HCT116 (cell line): ENCODE results near the gene KIFAP3. TPM values are rescaled to one million over a fixed set of nuclear protein-coding genes. Genes with fewer than 3 reads are reported as not detected.

ENCODE experiments used
- ATAC-seq: fragments of 200-7000 bp; cut with Tn5 transposase; 2 replicates; pipeline ENCODE4 v1.9.1; 2020; ENCODE audit warnings: mild to moderate bottlenecking, moderate library complexity
- BruUV-seq: library from RNA; stranded (reverse); fragments of 400-500 nt; replicated peaks from 2 replicates; lab custom pipeline; 2021; lab: Mats Ljungman, UMichigan
- CTCF ChIA-PET: fragments of 300-600 bp; sonication (Branson Sonifier 250); formaldehyde crosslinking; loops from one replicate; lab custom pipeline; 2021; ENCODE audit warnings: antibody characterized with exemption; lab: Charles Lee
- POLR2A ChIA-PET: fragments of 300-600, 350-600 bp; sonication (Branson Sonifier 250); formaldehyde crosslinking; loops from one replicate; lab custom pipeline; 2021; ENCODE audit warnings: antibody characterized with exemption; lab: Charles Lee
- RAD21 ChIA-PET, 2 experiments: fragments of 300-600 bp; sonication (Branson Sonifier 250); formaldehyde crosslinking; loops; one replicate each; lab custom pipeline; 2023; ENCODE audit warnings: low total read pairs in 2 of 2; ENCODE audit not compliant: uncharacterized antibody in 2 of 2, unreplicated experiment in 2 of 2, low non-redundant PET in 1 of 2; lab: Charles Lee
- DNase-seq: peaks from one replicate; pipeline ENCODE4 v3.0.0-alpha.2; 2010; ENCODE audit warnings: low read depth, low spot score
- H2AFZ ChIP-seq: fragments of 200-600 bp; shearing (Covaris generic), sonication (generic); 2 replicates; pipeline ENCODE4 v1.6.1; 2017; ENCODE audit warnings: low read depth, mixed run types, mixed read lengths, antibody characterized with exemption, low read length; ENCODE audit not compliant: poor library complexity, severe bottlenecking
- H3K27ac ChIP-seq: 2 replicates; pipeline ENCODE4 v1.5.1; 2012; ENCODE audit warnings: low read depth, low read length
- H3K27me3 ChIP-seq: fragments of 200-600 bp; sonication (generic); 2 replicates; pipeline ENCODE4 v1.6.1; 2016; ENCODE audit warnings: mixed run types, low read length, mixed read lengths; ENCODE audit not compliant: insufficient read depth
- H3K36me3 ChIP-seq, 2 experiments: fragments of 200-500 bp in 1 of 2; fragments of 200-600 bp in 1 of 2; sonication (Bioruptor generic) in 1 of 2; sonication (generic) in 1 of 2; 2 replicates each; pipeline versions ENCODE4 v1.5.1 to v1.6.1; 2014 to 2016; ENCODE audit warnings: low read length in 2 of 2, inconsistent platforms in 1 of 2, mixed read lengths in 1 of 2, mixed run types in 1 of 2; ENCODE audit not compliant: insufficient read depth in 2 of 2, control insufficient read depth in 1 of 2
- H3K4me1 ChIP-seq, 2 experiments: fragments of 200-600 bp in 1 of 2; sonication (generic) in 1 of 2; 2 replicates each; pipeline versions ENCODE4 v1.5.1 to v1.6.1; 2012 to 2017; ENCODE audit warnings: low read length in 2 of 2, inconsistent platforms in 1 of 2, mild to moderate bottlenecking in 1 of 2, mixed read lengths in 1 of 2, mixed run types in 1 of 2, moderate library complexity in 1 of 2; ENCODE audit not compliant: insufficient read depth in 2 of 2, control insufficient read depth in 1 of 2
- H3K4me2 ChIP-seq: fragments of 200-600 bp; sonication (generic); 2 replicates; pipeline ENCODE4 v1.6.1; 2017; ENCODE audit warnings: mixed run types, low read length, mixed read lengths
- H3K4me3 ChIP-seq, 2 experiments: fragments of 200-600 bp in 1 of 2; sonication (generic) in 1 of 2; replicated peaks in 1 of 2; 2 replicates each; pipeline ENCODE4 v1.5.1; 2011 to 2016; ENCODE audit warnings: low read length in 2 of 2, control low read depth in 1 of 2, low read depth in 1 of 2, mild to moderate bottlenecking in 1 of 2, mixed read lengths in 1 of 2, mixed run types in 1 of 2
- H3K79me2 ChIP-seq: fragments of 200-600 bp; sonication (generic); 2 replicates; pipeline ENCODE4 v1.6.1; 2017; ENCODE audit warnings: mild to moderate bottlenecking, mixed run types, low read length, moderate library complexity, mixed read lengths; ENCODE audit not compliant: insufficient read depth
- H3K9ac ChIP-seq: fragments of 200-600 bp; sonication (generic); 2 replicates; pipeline ENCODE4 v1.6.1; 2016; ENCODE audit warnings: low read length, mixed read lengths
- H3K9me2 ChIP-seq: fragments of 200-600 bp; sonication (generic), shearing (Covaris generic); 2 replicates; pipeline ENCODE4 v1.6.1; 2017; ENCODE audit warnings: mixed run types, mild to moderate bottlenecking, moderate library complexity; ENCODE audit not compliant: insufficient read depth
- H3K9me3 ChIP-seq, 2 experiments: fragments of 200-500 bp in 1 of 2; fragments of 200-600 bp in 1 of 2; sonication (Bioruptor generic) in 1 of 2; sonication (generic) in 1 of 2; 2 replicates each; pipeline ENCODE4 v1.6.1; 2014 to 2017; ENCODE audit warnings: low read length in 2 of 2, mixed read lengths in 2 of 2, inconsistent platforms in 1 of 2, low read depth in 1 of 2, mild to moderate bottlenecking in 1 of 2, mixed run types in 1 of 2, moderate library complexity in 1 of 2; ENCODE audit not compliant: control insufficient read depth in 1 of 2, insufficient read depth in 1 of 2
- H4K20me1 ChIP-seq: fragments of 200-600 bp; sonication (generic), shearing (Covaris generic); 2 replicates; pipeline ENCODE4 v1.6.1; 2017; ENCODE audit warnings: mixed run types, mild to moderate bottlenecking, moderate library complexity; ENCODE audit not compliant: insufficient read depth
- CBX3 ChIP-seq: IDR thresholded peaks from 2 replicates; pipeline ENCODE4 v1.6.1; 2012; ENCODE audit warnings: low read depth
- EGR1 ChIP-seq: IDR thresholded peaks from 2 replicates; pipeline ENCODE4 v1.6.1; 2012; ENCODE audit warnings: low read depth
- ELF1 ChIP-seq: IDR thresholded peaks from 2 replicates; pipeline ENCODE4 v1.6.1; 2012; ENCODE audit warnings: low read depth, borderline replicate concordance
- EZH2 ChIP-seq: fragments of 200-600 bp; sonication (generic); IDR thresholded peaks from 2 replicates; pipeline ENCODE4 v1.6.1; 2017; ENCODE audit warnings: antibody characterized with exemption, mixed run types
- EZH2phosphoT487 ChIP-seq: fragments of 200-600 bp; IDR thresholded peaks from 2 replicates; pipeline ENCODE4 v1.6.1; 2018; ENCODE audit warnings: antibody characterized with exemption, borderline replicate concordance
- JUND ChIP-seq: IDR thresholded peaks from 2 replicates; pipeline ENCODE4 v1.6.1; 2012
- SIN3A ChIP-seq: IDR thresholded peaks from 2 replicates; pipeline ENCODE4 v1.6.1; 2012; ENCODE audit warnings: low read depth
- SP1 ChIP-seq: IDR thresholded peaks from 2 replicates; pipeline ENCODE4 v1.6.1; 2012; ENCODE audit warnings: low read depth
- SRF ChIP-seq: IDR thresholded peaks from 2 replicates; pipeline ENCODE4 v1.6.1; 2012; ENCODE audit warnings: low read depth
- TCF7L2 ChIP-seq: IDR thresholded peaks from 2 replicates; pipeline ENCODE4 v1.7.0; 2011; ENCODE audit warnings: borderline replicate concordance, inconsistent platforms; ENCODE audit not compliant: insufficient read depth, insufficient read length; ENCODE audit errors: extremely low read depth
- YY1 ChIP-seq: IDR thresholded peaks from 2 replicates; pipeline ENCODE4 v1.6.1; 2011; ENCODE audit warnings: low read length, low read depth, moderate library complexity, mild to moderate bottlenecking; ENCODE audit not compliant: insufficient replicate concordance; ENCODE audit errors: extremely low read depth
- ZNF274 ChIP-seq: fragments of 200-500 bp; sonication (Bioruptor generic); IDR thresholded peaks from 2 replicates; pipeline ENCODE4 v1.6.1; 2014; ENCODE audit warnings: mild to moderate bottlenecking, low read depth, low read length, inconsistent platforms
- intact Hi-C: fragments of 100-400 bp; cut with micrococcal nuclease; formaldehyde crosslinking; loops from 2 replicates; pipeline ENCODE4 v1.10.0; 2022
- total RNA-seq: library from RNA; stranded (reverse); gene quantifications from one replicate; pipeline ENCODE4 v1.2.1, GENCODE V29; 2021; ENCODE audit not compliant: unreplicated experiment
- TF ChIP-seq, protein P1 (sequence below): IDR thresholded peaks from 2 replicates; pipeline ENCODE4 v1.6.1; 2012
- TF ChIP-seq, protein P2 (sequence below): IDR thresholded peaks from 2 replicates; pipeline ENCODE4 v1.6.1; 2011; ENCODE audit warnings: mild to moderate bottlenecking, low read length, moderate library complexity; ENCODE audit not compliant: insufficient replicate concordance; ENCODE audit errors: extremely low read depth
- TF ChIP-seq, protein P3 (sequence below): IDR thresholded peaks from 2 replicates; pipeline ENCODE4 v1.6.1; 2012

KIFAP3 gene
- total RNA-seq, 1 experiment from 2014 or later = 10.8 TPM

DNA sequence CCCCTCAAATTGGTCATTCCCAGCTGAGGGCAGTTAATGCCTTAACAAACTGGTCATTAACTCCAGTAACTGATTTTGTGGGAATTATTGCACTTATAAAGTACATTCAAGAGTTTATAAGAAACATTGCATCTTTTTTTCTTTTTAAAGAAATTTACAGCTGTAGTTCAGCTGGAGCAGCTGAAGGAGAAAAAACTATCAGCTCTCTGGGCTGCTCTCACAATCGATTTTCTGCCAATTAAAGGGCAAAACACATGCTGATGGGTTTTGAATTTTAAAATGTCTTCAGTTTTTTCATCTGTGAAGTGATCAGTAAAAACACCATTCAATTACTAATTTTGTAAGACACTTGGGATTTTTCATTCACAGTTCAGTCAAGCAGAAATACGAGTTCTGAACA lies 74.7 kb downstream of the KIFAP3 start:
- ChIA-PET CTCF (interaction anchor here (1.9 kb wide), 1 partner anchor 11 kb away, joined by 5 read pairs; no protein-coding TSS in a partner anchor), POLR2A (no interaction called here), RAD21 (no interaction called here)
- no peak overlapping the region for H3K9ac ChIP-seq
- H3K9me2 ChIP-seq = no peaks in the 10 kb centered on the region
- no TSS peak for BruUV-seq
- H3K79me2 ChIP-seq = no peaks in the 10 kb centered on the region
- peaks cover 18 to 25% of the 10 kb centered on the region in 2 experiments for H3K4me1 ChIP-seq
- no peak overlapping the region for H3K4me3 ChIP-seq
- TF ChIP-seq, protein P1, sequence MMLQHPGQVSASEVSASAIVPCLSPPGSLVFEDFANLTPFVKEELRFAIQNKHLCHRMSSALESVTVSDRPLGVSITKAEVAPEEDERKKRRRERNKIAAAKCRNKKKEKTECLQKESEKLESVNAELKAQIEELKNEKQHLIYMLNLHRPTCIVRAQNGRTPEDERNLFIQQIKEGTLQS = no peak
- TF ChIP-seq, protein P2, sequence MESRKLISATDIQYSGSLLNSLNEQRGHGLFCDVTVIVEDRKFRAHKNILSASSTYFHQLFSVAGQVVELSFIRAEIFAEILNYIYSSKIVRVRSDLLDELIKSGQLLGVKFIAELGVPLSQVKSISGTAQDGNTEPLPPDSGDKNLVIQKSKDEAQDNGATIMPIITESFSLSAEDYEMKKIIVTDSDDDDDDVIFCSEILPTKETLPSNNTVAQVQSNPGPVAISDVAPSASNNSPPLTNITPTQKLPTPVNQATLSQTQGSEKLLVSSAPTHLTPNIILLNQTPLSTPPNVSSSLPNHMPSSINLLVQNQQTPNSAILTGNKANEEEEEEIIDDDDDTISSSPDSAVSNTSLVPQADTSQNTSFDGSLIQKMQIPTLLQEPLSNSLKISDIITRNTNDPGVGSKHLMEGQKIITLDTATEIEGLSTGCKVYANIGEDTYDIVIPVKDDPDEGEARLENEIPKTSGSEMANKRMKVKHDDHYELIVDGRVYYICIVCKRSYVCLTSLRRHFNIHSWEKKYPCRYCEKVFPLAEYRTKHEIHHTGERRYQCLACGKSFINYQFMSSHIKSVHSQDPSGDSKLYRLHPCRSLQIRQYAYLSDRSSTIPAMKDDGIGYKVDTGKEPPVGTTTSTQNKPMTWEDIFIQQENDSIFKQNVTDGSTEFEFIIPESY = no peak
- TF ChIP-seq SRF (no peak), EGR1 (no peak), EZH2 (no peak)
- TF ChIP-seq, protein P3, sequence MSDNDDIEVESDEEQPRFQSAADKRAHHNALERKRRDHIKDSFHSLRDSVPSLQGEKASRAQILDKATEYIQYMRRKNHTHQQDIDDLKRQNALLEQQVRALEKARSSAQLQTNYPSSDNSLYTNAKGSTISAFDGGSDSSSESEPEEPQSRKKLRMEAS = no peak
- no peak overlapping the region for H2AFZ ChIP-seq
- intact Hi-C loops = no loop called here
- H3K4me2 ChIP-seq = peak overlapping the region; percentile 62
- peak; percentile 26; the same call in 1 of the 2 replicates for ATAC-seq
- no peaks in the 10 kb centered on the region for H3K27me3 ChIP-seq
- H3K9me3 ChIP-seq = no peaks in the 10 kb centered on the region
- H3K36me3 ChIP-seq = no peaks in the 10 kb centered on the region
- DNase-seq = no peak
- H4K20me1 ChIP-seq = peaks cover 3% of the 10 kb centered on the region; the same call in 1 of the 2 replicates
- H3K27ac ChIP-seq = no peak overlapping the region; the same call in 1 of the 2 replicates

DNA sequence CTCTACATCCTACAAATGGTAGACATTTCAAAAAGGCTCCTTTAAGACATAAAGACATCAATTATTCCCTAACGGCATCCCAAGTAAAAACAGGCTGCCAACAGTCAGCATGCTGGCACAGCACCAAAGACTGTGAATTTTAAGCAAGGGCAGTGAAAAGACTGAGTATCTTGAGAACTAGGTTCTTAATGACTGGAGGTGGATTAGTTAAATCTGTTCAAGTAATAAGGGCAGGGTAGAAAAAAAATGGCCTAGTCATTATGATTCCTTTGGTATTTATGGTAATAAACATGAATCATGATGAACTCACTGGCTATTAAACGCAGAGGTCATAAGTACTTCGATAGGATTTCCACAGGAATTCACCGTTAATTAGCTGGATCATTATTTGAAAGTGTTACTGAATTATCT lies 75.2 kb downstream of the KIFAP3 start:
- Histone ChIP-seq H2AFZ (no peak overlapping the region), H3K79me2 (no peaks in the 10 kb centered on the region), H3K4me3 (no peak overlapping the region), H3K9ac (no peak overlapping the region), H3K27me3 (no peaks in the 10 kb centered on the region), H3K9me2 (no peaks in the 10 kb centered on the region), H3K27ac (no peak overlapping the region; the same call in 1 of the 2 replicates), H3K9me3 (no peaks in the 10 kb centered on the region), H3K4me2 (peak overlapping the region; percentile 62), H3K4me1 (peaks cover 18 to 25% of the 10 kb centered on the region in 2 experiments), H4K20me1 (peaks cover 3% of the 10 kb centered on the region; the same call in 1 of the 2 replicates), H3K36me3 (no peaks in the 10 kb centered on the region)
- DNase-seq (peak; percentile 67), ATAC-seq (peak; percentile 77)
- ChIA-PET RAD21 (no interaction called here), CTCF (interaction anchor here (1.9 kb wide), 1 partner anchor 11 kb away, joined by 5 read pairs; no protein-coding TSS in a partner anchor), POLR2A (no interaction called here)
- intact Hi-C loops = no loop called here
- no TSS peak for BruUV-seq
- TF ChIP-seq SIN3A = peak; percentile 41; the same call in 1 of the 2 replicates
- no peak for TF ChIP-seq CBX3
- TF ChIP-seq ZNF274 = no peak
- TF ChIP-seq, protein P3 = 0 out of 2 replicates have a peak, but pooled peaks have one; percentile 1
- TF ChIP-seq EZH2phosphoT487 = no peak
- no peak for TF ChIP-seq ELF1
- no peak for TF ChIP-seq TCF7L2
- TF ChIP-seq YY1 = no peak
- peak; percentile 61 for TF ChIP-seq SP1
- TF ChIP-seq SRF = peak; percentile 54; the same call in 1 of the 2 replicates
- peak; percentile 76 for TF ChIP-seq JUND
- TF ChIP-seq, protein P2 = no peak
